ENCODE results near the gene RUVBL2.

Gene RUVBL2

DNA sequence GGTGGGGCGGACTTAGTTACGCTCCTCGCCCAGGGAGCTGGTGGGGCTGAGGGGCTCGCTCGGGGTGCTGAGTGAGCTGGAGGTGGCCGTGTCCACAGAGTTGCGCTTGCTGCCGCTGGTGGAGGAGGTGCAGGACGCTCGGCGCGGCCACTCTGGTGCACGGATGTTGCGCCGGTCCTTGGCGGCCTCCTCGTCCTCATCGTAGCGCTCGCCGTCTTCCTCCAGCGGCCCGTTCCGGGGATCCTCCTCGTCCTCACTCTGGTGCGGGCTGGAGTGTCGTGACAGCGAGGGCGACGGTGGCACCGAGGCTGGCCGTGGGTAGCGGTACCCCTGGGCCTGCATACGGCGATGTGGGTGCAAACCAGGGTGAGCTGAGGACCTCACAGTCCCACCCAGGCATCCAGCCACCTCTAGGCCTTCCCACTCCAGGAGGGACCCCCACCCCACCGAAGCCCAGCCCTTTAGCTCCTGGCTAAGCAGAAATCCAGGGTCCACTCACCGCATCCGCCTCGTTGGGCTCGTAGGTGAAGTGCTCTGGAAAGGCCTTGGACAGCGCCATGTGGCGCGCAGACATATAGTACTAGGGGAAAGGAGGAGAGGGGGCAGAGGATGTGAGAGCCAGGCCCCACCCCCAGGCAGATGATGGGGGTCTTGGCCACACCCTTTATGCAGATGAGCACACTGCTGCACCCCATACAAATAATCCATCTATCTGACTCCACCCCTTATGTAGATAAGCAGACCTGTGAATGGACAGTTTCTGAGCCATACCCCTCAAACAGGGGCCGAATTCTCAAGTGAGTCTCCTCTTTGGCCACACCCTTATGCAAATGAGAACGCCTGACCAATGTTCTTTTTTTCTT is 24.2 kb upstream of the RUVBL2 start:
- H3K4me3 Mint-ChIP-seq = no peak overlapping the region
- DNase-seq = no peak
- no peak overlapping the region for H3K27ac Mint-ChIP-seq
- ATAC-seq = no peak
- H3K27me3 Mint-ChIP-seq = no peaks in the 10 kb centered on the region
- H3K9me3 Mint-ChIP-seq = no peaks in the 10 kb centered on the region
- H3K4me1 Mint-ChIP-seq = peaks cover 51% of the 10 kb centered on the region

GRCh38 chr19:48970139-48970766 is 23.4 kb upstream of the RUVBL2 start:
- ATAC-seq (no peak), DNase-seq (no peak)
- no peaks in the 10 kb centered on the region for H3K27me3 Mint-ChIP-seq
- H3K27ac Mint-ChIP-seq = no peak overlapping the region
- H3K4me3 Mint-ChIP-seq = no peak overlapping the region
- H3K9me3 Mint-ChIP-seq = no peaks in the 10 kb centered on the region
- peaks cover 46% of the 10 kb centered on the region for H3K4me1 Mint-ChIP-seq

DNA sequence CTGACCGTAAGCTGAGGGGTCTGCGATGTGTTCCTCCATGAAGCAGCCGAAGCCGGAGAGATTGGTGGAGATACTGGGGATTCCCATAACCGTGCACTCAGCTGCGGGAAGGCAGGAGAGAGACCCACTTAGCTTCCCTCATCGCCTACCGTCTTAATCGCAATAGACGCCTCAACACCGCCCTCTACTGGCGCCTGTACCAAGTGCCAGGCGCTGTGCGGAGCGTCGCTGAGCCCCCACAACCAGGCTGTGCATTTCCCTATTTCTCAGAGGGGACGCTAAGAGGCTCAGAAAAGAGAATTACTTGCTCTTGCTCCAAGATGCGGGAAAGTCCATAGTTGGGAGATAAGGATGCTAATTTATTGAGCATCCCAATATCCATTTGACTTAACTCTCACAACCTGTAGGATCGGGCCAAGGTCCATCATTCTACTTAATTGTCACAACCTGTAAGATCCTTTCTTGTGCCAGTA is 22.7 kb upstream of the RUVBL2 start:
- Mint-ChIP-seq H3K4me3 (no peak overlapping the region), H3K9me3 (no peaks in the 10 kb centered on the region), H3K27me3 (no peaks in the 10 kb centered on the region), H3K4me1 (peaks cover 39% of the 10 kb centered on the region), H3K27ac (no peak overlapping the region)
- peak; percentile 79 for DNase-seq
- ATAC-seq = peak; percentile 84

DNA sequence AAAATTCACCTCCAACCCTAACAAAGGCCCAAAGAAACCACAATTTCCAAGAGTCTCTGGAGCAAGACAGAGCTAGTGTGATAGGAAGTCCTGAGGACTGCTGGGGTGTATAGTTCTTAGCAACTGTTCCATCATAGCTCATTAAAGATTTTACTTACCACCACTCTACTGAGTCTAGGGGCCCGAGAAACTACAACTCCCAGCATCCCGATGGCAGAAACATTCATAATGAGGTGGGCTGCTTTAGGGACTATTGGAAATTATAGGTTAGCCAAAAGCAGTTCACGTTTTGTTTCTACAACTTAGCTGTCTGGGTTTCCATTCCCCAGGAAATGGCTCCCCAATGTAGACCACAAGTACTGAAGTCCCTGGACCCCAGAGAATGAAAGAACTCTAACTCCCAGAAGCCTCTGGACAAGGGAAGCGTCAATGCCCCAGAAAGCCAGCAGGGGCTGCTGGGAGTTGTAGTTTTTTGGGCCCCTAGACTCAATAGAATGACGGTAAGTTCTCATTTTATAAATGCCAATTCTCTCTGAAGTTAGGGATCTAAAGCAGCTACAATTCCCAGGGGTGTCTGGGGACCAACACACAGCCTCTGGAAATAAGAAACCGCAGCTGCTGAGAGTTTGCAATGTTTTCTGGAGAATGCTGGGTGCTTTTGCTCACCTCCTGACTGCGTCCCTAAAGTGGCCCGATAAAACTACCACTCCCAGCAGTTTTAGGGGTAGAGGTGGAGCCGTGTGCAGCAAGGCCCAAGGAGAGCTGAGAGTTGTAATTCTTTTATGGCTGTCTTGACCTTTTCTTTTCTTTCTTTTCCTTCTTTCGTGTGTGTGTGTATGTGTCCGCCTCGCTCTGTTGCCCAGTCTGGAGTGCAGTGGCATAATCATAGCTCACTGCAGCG is 17.5 kb upstream of the RUVBL2 start:
- no peaks in the 10 kb centered on the region for H3K27me3 Mint-ChIP-seq
- H3K4me3 Mint-ChIP-seq = no peak overlapping the region
- peaks cover 28% of the 10 kb centered on the region for H3K4me1 Mint-ChIP-seq
- DNase-seq (no peak), ATAC-seq (peak; percentile 71)
- H3K9me3 Mint-ChIP-seq = no peaks in the 10 kb centered on the region
- no peak overlapping the region for H3K27ac Mint-ChIP-seq

- DNase-seq (no peak), ATAC-seq (no peak)
- H3K27me3 Mint-ChIP-seq = no peaks in the 10 kb centered on the region
- H3K9me3 Mint-ChIP-seq = no peaks in the 10 kb centered on the region
- peaks cover 28% of the 10 kb centered on the region for H3K4me1 Mint-ChIP-seq
- no peak overlapping the region for H3K27ac Mint-ChIP-seq
- H3K4me3 Mint-ChIP-seq = no peak overlapping the region
Measured at GRCh38 chr19:48977061-48977460, 16.6 kb upstream of the RUVBL2 start.

- DNase-seq (no peak), ATAC-seq (no peak)
- Mint-ChIP-seq H3K4me1 (peaks cover 26% of the 10 kb centered on the region), H3K9me3 (no peaks in the 10 kb centered on the region), H3K27ac (no peak overlapping the region), H3K4me3 (no peak overlapping the region), H3K27me3 (no peaks in the 10 kb centered on the region)
Measured at GRCh38 chr19:48982280-48982679, 11.4 kb upstream of the RUVBL2 start.

DNA sequence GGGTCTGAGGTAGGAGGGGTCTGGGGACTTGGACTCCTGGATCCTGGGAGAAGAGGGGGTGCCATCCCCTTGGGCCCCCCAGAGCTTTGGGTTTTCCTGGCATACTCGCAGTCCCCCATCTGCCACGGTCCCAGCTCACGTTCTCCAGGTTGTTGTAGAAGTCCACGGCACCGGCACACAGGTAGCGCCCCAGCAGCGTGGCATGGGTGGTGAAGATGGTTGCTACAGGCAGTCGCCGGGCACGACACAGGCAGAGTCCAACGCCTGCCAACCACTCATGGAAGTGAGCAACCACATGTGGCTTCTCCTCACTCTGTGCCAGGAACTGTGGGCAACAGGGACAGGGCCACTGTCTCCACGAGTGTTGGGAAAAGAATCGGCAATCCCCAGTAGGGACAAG is 8.0 kb upstream of the RUVBL2 start:
- H3K4me1 Mint-ChIP-seq = peaks cover 30% of the 10 kb centered on the region
- no peak overlapping the region for H3K4me3 Mint-ChIP-seq
- ATAC-seq = no peak
- H3K27me3 Mint-ChIP-seq = no peaks in the 10 kb centered on the region
- no peak for DNase-seq
- no peaks in the 10 kb centered on the region for H3K9me3 Mint-ChIP-seq
- H3K27ac Mint-ChIP-seq = peak overlapping the region in 1 of 2 donors; percentile 48

GRCh38 chr19:48986211-48986610 is 7.5 kb upstream of the RUVBL2 start:
- Mint-ChIP-seq H3K27ac (no peak overlapping the region), H3K27me3 (no peaks in the 10 kb centered on the region), H3K4me3 (no peak overlapping the region), H3K9me3 (no peaks in the 10 kb centered on the region), H3K4me1 (peaks cover 35% of the 10 kb centered on the region)
- ATAC-seq = no peak
- no peak for DNase-seq

- peak overlapping the region in 1 of 2 donors; percentile 1 for H3K4me3 Mint-ChIP-seq
- no peak overlapping the region for H3K27ac Mint-ChIP-seq
- peaks cover 46% of the 10 kb centered on the region for H3K4me1 Mint-ChIP-seq
- no peak for ATAC-seq
- DNase-seq = no peak
- H3K27me3 Mint-ChIP-seq = no peaks in the 10 kb centered on the region
- no peaks in the 10 kb centered on the region for H3K9me3 Mint-ChIP-seq
Measured at GRCh38 chr19:48987323-48987722, 6.4 kb upstream of the RUVBL2 start.

DNA sequence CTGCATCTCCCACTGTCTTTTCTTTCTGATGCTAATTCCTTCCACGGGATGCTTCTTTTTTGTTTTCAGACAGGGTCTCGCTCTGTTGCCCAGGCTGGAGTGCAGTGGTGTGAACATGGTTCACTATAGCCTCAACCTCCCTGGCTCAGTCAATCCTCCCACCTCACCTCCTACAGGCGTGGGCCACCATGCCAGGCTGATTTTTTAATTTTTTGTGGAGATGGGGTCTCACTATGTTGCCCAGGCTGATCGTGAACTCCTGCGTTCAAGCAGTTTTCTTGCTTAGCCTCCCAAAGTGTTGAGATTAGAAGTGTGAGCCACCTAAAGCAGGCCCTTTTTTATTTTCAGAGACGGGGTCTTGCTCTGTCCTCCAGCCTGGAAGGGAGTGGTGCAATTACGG is 5.4 kb upstream of the RUVBL2 start:
- Mint-ChIP-seq H3K4me1 (peaks cover 50% of the 10 kb centered on the region), H3K27me3 (no peaks in the 10 kb centered on the region), H3K9me3 (no peaks in the 10 kb centered on the region), H3K27ac (peak overlapping the region in 1 of 2 donors; percentile 91), H3K4me3 (no peak overlapping the region)
- DNase-seq = no peak
- ATAC-seq = no peak

DNA sequence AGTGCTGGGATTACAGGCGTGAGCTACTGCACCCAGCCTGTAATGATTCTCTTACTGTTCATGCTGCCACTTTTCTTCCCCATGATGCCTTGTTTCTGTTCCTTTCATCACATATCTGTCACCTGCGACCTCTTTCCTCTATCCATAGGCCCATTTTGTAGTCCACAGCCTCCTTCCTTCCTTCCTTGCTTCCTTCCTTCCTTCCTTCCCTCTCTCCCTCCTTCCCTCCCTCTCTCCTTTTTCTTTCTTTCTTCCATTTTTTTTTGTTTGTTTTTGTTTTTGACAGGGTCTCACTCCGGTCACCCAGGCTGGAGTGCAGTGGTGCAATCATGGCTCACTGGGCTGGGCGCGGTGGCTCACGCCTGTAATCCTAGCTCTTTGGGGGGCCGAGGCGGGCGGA is 4.8 kb upstream of the RUVBL2 start:
- ATAC-seq = no peak
- Mint-ChIP-seq H3K4me1 (peaks cover 53% of the 10 kb centered on the region), H3K27ac (peak overlapping the region in 1 of 2 donors; percentile 84), H3K9me3 (no peaks in the 10 kb centered on the region), H3K4me3 (no peak overlapping the region), H3K27me3 (no peaks in the 10 kb centered on the region)
- no peak for DNase-seq

- Mint-ChIP-seq H3K27me3 (no peaks in the 10 kb centered on the region), H3K4me3 (no peak overlapping the region), H3K4me1 (peaks cover 62% of the 10 kb centered on the region), H3K27ac (no peak overlapping the region), H3K9me3 (no peaks in the 10 kb centered on the region)
- DNase-seq (no peak), ATAC-seq (no peak)
Measured at GRCh38 chr19:48989701-48990291, 3.9 kb upstream of the RUVBL2 start.

DNA sequence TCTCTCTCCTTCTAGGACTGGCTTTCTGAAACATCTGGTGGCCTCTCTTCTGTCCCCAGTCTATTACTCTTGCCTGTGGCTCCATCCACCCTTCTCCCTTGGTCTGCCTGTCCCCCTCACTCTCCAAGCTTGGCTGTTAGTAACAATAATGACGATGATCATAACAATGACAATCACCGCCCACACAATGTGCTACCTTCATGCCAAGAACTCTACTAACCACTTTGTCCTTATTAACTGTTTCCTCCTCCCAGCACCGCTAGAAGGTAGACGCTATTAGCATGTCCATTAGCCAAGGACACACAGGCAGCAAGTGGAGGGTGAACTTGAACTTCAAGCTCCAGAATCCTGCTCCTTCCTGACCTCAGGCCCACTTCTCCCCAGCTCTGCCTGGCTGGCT is 3.3 kb upstream of the RUVBL2 start:
- DNase-seq = no peak
- Mint-ChIP-seq H3K27ac (peak overlapping the region in 1 of 2 donors; percentile 0), H3K9me3 (no peaks in the 10 kb centered on the region), H3K27me3 (no peaks in the 10 kb centered on the region), H3K4me1 (peaks cover 68% of the 10 kb centered on the region), H3K4me3 (no peak overlapping the region)
- ATAC-seq = no peak

GRCh38 chr19:48991011-48991609 is 2.6 kb upstream of the RUVBL2 start:
- H3K27me3 Mint-ChIP-seq = no peaks in the 10 kb centered on the region
- H3K4me3 Mint-ChIP-seq = no peak overlapping the region
- H3K27ac Mint-ChIP-seq = peak overlapping the region in 1 of 2 donors; percentile 59
- no peaks in the 10 kb centered on the region for H3K9me3 Mint-ChIP-seq
- DNase-seq = no peak
- ATAC-seq = no peak
- peaks cover 75% of the 10 kb centered on the region for H3K4me1 Mint-ChIP-seq
